Measurements from ENCODE around the gene VWC2L. TPM values are rescaled to one million over a fixed set of nuclear protein-coding genes. Genes with fewer than 3 reads are reported as not detected.

VWC2L gene
- total RNA-seq, 1 experiment from 2014 or later: not detected

DNA sequence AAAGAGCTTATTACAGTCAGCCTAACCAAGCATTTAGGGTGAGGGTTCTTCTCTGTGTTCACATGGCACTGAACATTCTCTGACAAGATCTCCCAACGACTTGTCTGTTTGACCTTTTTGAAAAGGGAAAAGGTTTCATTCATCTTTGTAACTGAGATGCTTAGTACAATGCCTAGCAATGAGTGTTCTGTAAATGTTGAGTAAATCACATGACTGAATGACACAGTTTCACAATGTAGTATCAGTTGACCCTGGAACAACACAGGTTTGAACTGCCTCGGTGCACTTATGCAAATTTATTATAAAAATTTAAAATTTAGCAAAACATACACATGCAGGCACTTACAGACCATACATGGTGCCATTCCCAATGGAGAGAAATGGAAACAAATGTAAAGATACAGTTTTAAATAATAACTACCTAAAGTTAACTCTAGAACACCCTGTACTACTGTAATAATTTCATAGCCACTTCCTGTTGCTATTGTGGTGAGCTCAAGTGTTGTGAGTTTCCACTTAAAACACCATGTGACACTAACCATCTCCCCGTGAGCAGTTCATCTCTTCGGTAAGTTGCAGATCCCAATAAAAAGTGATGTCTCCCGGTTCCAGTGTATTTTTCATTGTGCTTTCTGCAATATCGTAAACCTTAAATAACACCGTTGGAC lies 34.1 kb upstream of the VWC2L start (continued):
- TF ChIP-seq, protein P1, sequence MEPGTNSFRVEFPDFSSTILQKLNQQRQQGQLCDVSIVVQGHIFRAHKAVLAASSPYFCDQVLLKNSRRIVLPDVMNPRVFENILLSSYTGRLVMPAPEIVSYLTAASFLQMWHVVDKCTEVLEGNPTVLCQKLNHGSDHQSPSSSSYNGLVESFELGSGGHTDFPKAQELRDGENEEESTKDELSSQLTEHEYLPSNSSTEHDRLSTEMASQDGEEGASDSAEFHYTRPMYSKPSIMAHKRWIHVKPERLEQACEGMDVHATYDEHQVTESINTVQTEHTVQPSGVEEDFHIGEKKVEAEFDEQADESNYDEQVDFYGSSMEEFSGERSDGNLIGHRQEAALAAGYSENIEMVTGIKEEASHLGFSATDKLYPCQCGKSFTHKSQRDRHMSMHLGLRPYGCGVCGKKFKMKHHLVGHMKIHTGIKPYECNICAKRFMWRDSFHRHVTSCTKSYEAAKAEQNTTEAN (CRISPR knock-in tag; IDR thresholded peaks at IDR 0.05): no peak
- TF ChIP-seq ZNF396 (CRISPR knock-in tag; IDR thresholded peaks at IDR 0.05; ENCODE audit: borderline replicate concordance) (no peak), FOXP1 (CRISPR knock-in tag; IDR thresholded peaks at IDR 0.05; ENCODE audit: borderline replicate concordance) (no peak), USF1 (CRISPR knock-in tag; IDR thresholded peaks at IDR 0.05) (no peak), GRHL2 (CRISPR knock-in tag; IDR thresholded peaks at IDR 0.05; ENCODE audit: insufficient replicate concordance, severe bottlenecking) (no peak), GABPB1 (CRISPR knock-in tag; IDR thresholded peaks at IDR 0.05) (no peak), ZBTB21 (CRISPR knock-in tag; IDR thresholded peaks at IDR 0.05; ENCODE audit: borderline replicate concordance) (no peak), TCF7 (CRISPR knock-in tag; IDR thresholded peaks at IDR 0.05; ENCODE audit: low read depth) (no peak), TEAD4 (CRISPR knock-in tag; IDR thresholded peaks at IDR 0.05) (no peak), AFF4 (CRISPR knock-in tag; IDR thresholded peaks at IDR 0.05; ENCODE audit: borderline replicate concordance) (no peak), EMX1 (CRISPR knock-in tag; IDR thresholded peaks at IDR 0.05) (no peak)
- TF ChIP-seq, protein P2, sequence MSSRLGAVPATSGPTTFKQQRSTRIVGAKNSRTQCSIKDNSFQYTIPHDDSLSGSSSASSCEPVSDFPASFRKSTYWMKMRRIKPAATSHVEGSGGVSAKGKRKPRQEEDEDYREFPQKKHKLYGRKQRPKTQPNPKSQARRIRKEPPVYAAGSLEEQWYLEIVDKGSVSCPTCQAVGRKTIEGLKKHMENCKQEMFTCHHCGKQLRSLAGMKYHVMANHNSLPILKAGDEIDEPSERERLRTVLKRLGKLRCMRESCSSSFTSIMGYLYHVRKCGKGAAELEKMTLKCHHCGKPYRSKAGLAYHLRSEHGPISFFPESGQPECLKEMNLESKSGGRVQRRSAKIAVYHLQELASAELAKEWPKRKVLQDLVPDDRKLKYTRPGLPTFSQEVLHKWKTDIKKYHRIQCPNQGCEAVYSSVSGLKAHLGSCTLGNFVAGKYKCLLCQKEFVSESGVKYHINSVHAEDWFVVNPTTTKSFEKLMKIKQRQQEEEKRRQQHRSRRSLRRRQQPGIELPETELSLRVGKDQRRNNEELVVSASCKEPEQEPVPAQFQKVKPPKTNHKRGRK (CRISPR knock-in tag; IDR thresholded peaks at IDR 0.05; ENCODE audit: borderline replicate concordance): no peak
- TF ChIP-seq, protein P3, sequence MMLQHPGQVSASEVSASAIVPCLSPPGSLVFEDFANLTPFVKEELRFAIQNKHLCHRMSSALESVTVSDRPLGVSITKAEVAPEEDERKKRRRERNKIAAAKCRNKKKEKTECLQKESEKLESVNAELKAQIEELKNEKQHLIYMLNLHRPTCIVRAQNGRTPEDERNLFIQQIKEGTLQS (CRISPR knock-in tag; conservative IDR thresholded peaks at IDR 0.05): no peak
- TF ChIP-seq, protein P4, sequence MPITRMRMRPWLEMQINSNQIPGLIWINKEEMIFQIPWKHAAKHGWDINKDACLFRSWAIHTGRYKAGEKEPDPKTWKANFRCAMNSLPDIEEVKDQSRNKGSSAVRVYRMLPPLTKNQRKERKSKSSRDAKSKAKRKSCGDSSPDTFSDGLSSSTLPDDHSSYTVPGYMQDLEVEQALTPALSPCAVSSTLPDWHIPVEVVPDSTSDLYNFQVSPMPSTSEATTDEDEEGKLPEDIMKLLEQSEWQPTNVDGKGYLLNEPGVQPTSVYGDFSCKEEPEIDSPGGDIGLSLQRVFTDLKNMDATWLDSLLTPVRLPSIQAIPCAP (CRISPR knock-in tag; IDR thresholded peaks at IDR 0.05): no peak

DNA sequence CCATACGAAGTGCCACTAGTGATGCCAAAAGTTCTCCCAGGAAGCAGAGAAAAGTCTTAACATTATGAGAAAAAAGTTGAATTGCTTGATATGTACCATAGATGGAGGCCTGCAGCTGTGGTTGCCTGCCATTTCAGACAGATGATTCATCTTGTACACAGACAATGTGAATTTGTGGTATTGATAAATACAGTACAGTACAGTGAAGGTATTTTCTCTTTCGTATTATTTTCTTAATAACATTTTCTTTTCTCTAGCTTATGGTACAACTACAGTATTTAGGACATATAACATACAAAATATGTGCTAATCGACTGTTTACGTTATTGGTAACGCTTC lies 33.6 kb upstream of the VWC2L start:
- ATAC-seq (no peak), DNase-seq (ENCODE audit: low spot score) (no peak)
- Mint-ChIP-seq H3K27ac (no peak overlapping the region), H3K36me3 (no peaks in the 10 kb centered on the region), H3K9me3 (no peaks in the 10 kb centered on the region), H3K27me3 (ENCODE audit: low read depth) (no peaks in the 10 kb centered on the region), H3K4me3 (no peak overlapping the region), H3K4me1 (no peaks in the 10 kb centered on the region)
- POLR2A ChIA-PET: no interaction called here
- CTCF ChIA-PET: no interaction called here
- TF ChIP-seq ETV6 (CRISPR knock-in tag; IDR thresholded peaks at IDR 0.05) (no peak), TEAD4 (CRISPR knock-in tag; IDR thresholded peaks at IDR 0.05) (no peak), GTF2I (CRISPR knock-in tag; conservative IDR thresholded peaks at IDR 0.05) (no peak), ELF4 (CRISPR knock-in tag; IDR thresholded peaks at IDR 0.05; ENCODE audit: low read depth) (no peak), TP53 (CRISPR knock-in tag; IDR thresholded peaks at IDR 0.05) (no peak), E2F4 (CRISPR knock-in tag; IDR thresholded peaks at IDR 0.05; ENCODE audit: borderline replicate concordance, low read depth) (no peak), ZNF671 (CRISPR knock-in tag; IDR thresholded peaks at IDR 0.05) (no peak), CREB1 (CRISPR knock-in tag; IDR thresholded peaks at IDR 0.05) (no peak)
